Mesothelial cell of epicardium (in vitro differentiated cells): ENCODE results near the gene ZNRF4. TPM values are rescaled to one million over a fixed set of nuclear protein-coding genes. Genes with fewer than 3 reads are reported as not detected.
A peak's percentile ranks its signal among the peaks of the same experiment; 100 is the strongest.

Source experiments
- DNase-seq, 2 experiments: peaks; one replicate each; pipeline ENCODE4 v3.0.0; 2021; ENCODE audit warnings: low spot score in 2 of 2; ENCODE audit not compliant: unreplicated experiment in 2 of 2
- H3K27ac Mint-ChIP-seq: 2 replicates; pipeline ENCODE4 v1.8.0; 2021; ENCODE audit warnings: mixed read lengths
- H3K27me3 Mint-ChIP-seq: 2 replicates; pipeline ENCODE4 v1.8.0; 2021; ENCODE audit warnings: low read depth, mixed read lengths
- H3K36me3 Mint-ChIP-seq: 2 replicates; pipeline ENCODE4 v1.8.0; 2021; ENCODE audit warnings: mixed read lengths
- H3K4me1 Mint-ChIP-seq: 2 replicates; pipeline ENCODE4 v1.8.0; 2021; ENCODE audit warnings: mixed read lengths
- H3K4me3 Mint-ChIP-seq: 2 replicates; pipeline ENCODE4 v1.8.0; 2021; ENCODE audit warnings: mild to moderate bottlenecking, moderate library complexity, mixed read lengths
- H3K9me3 Mint-ChIP-seq: 2 replicates; pipeline ENCODE4 v1.8.0; 2021; ENCODE audit warnings: mixed read lengths
- total RNA-seq: library from RNA; stranded (reverse); gene quantifications from 3 replicates; pipeline ENCODE4 v1.2.1, GENCODE V29; 2021
- TF ChIP-seq, protein P1 (sequence below): fragments of 200-600 bp; sonication (generic); IDR thresholded peaks from one replicate; pipeline ENCODE4 v1.5.0; 2021; ENCODE audit warnings: antibody characterized with exemption; ENCODE audit not compliant: unreplicated experiment

Gene ZNRF4
- total RNA-seq, 1 donor from 2014 or later: not detected

DNA sequence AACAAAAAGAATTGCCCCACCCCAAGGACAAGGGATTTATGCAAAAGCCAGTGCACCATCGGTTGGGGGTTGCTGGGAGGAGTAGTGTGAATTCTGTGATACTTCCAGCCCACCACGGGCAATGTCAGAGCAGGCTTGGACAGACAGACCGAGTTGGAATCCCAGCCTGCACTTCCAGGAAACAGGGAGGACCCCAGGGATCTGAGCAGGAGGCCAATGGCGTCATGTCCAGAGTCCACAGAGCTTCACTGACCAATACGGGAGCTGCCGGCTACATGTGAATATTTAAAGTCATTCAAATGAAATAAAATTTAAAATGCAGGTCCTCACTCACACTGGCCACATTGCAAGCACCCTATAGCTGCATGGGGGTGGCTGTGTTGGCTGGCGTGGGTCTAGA lies 10.9 kb downstream of the ZNRF4 start:
- DNase-seq: no peak
- Mint-ChIP-seq H3K27ac (no peak overlapping the region), H3K27me3 (peaks cover 17% of the 10 kb centered on the region), H3K4me3 (no peak overlapping the region), H3K9me3 (peaks cover 9% of the 10 kb centered on the region), H3K4me1 (peaks cover 4% of the 10 kb centered on the region), H3K36me3 (no peaks in the 10 kb centered on the region)
- TF ChIP-seq, protein P1, sequence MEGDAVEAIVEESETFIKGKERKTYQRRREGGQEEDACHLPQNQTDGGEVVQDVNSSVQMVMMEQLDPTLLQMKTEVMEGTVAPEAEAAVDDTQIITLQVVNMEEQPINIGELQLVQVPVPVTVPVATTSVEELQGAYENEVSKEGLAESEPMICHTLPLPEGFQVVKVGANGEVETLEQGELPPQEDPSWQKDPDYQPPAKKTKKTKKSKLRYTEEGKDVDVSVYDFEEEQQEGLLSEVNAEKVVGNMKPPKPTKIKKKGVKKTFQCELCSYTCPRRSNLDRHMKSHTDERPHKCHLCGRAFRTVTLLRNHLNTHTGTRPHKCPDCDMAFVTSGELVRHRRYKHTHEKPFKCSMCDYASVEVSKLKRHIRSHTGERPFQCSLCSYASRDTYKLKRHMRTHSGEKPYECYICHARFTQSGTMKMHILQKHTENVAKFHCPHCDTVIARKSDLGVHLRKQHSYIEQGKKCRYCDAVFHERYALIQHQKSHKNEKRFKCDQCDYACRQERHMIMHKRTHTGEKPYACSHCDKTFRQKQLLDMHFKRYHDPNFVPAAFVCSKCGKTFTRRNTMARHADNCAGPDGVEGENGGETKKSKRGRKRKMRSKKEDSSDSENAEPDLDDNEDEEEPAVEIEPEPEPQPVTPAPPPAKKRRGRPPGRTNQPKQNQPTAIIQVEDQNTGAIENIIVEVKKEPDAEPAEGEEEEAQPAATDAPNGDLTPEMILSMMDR: no peak

DNA sequence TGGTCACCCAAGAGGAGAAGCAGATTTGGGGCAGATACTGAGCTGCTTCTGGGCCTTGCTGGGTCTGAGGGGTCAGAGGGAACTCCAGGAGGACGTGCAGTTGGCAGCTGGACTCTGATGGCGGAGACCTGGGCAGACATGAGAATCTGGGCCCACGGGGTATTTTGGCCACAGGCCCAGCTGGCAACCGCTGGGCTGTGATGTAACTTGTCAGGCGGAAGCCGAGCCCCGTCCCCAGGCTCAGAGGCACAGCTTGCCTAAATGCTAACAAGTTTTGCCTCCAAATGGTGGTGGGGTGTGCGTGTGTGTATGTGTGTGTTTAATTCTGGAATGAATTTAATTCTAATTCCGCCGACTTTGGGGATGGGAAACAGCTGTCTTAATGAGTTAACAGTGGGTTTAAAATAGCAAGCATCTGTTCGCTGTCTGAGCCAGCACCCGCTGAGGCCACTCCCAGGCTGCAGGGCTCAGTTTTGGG lies 11.6 kb downstream of the ZNRF4 start:
- peaks cover 4% of the 10 kb centered on the region for H3K4me1 Mint-ChIP-seq
- peaks cover 9% of the 10 kb centered on the region for H3K9me3 Mint-ChIP-seq
- TF ChIP-seq, protein P1: no peak
- H3K4me3 Mint-ChIP-seq: no peak overlapping the region
- peaks cover 17% of the 10 kb centered on the region for H3K27me3 Mint-ChIP-seq
- no peaks in the 10 kb centered on the region for H3K36me3 Mint-ChIP-seq
- no peak for DNase-seq
- no peak overlapping the region for H3K27ac Mint-ChIP-seq

DNA sequence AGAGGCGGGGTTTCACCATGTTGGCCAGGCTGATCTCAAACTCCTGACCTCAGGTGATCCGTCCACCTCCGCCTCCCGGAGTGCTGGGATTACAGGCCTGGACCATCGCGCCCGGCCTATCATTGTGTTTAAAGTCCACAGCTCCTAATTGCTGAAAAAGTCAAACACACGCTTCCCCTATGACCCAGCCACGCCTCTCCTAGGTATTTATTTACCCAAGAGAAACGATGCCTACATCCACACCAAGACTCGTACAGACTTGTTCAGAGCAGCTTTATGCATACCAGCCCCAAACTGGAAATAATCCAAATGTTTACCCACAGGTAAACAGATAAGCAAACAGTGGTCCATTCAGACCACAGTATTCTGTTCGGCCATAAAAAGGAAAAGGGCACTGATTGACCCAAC lies 15.1 kb downstream of the ZNRF4 start:
- TF ChIP-seq, protein P1: no peak
- Mint-ChIP-seq H3K27ac (no peak overlapping the region), H3K4me3 (no peak overlapping the region), H3K4me1 (peaks cover 9% of the 10 kb centered on the region), H3K27me3 (peaks cover 12% of the 10 kb centered on the region), H3K9me3 (no peaks in the 10 kb centered on the region), H3K36me3 (no peaks in the 10 kb centered on the region)
- DNase-seq: no peak

DNA sequence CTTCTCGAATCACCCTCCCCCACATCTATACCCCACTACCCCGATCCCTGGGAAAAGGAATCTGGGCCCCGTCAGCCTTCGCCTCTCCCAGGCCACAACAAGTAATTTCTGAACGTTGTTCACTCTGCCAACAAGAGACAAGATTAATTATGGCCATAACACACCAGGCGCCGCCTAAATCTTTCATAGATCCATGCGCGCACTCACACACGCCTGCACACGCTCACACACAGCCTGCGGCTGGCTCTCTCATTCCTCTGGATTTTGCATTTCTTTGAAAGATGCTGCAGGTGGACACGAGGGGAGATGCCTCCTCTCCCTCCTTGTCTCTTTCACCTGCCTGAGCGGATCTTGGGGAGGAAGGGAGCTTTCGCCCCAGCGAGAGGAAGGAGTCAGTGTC lies 17.1 kb downstream of the ZNRF4 start:
- Mint-ChIP-seq H3K4me3 (no peak overlapping the region), H3K27me3 (peaks cover 20% of the 10 kb centered on the region), H3K36me3 (no peaks in the 10 kb centered on the region), H3K9me3 (no peaks in the 10 kb centered on the region), H3K4me1 (peaks cover 9% of the 10 kb centered on the region), H3K27ac (peak overlapping the region; percentile 68)
- no peak for DNase-seq
- TF ChIP-seq, protein P1: no peak

DNA sequence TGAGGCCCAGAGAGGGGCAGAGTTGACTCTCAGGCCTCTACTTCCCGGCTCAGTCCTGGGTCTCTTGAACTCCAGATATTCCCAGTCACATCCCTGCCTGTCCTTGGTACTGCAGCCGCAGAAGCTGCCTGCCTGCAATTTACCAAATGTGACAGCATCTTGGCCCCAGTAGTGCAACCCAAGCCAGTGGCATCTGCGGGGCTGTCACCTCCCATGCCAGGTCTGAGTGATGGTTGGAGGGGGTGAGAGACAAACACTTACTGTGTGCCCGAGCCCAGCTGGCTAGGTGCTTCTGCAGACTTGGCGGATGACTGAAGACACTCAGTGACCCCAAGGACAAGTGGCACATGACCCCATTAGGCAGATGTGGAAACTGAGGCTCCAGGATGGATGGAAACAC lies 18.4 kb downstream of the ZNRF4 start:
- TF ChIP-seq, protein P1: no peak
- H3K4me1 Mint-ChIP-seq: peaks cover 15% of the 10 kb centered on the region
- no peaks in the 10 kb centered on the region for H3K9me3 Mint-ChIP-seq
- no peak for DNase-seq
- H3K27me3 Mint-ChIP-seq: peaks cover 31% of the 10 kb centered on the region
- no peaks in the 10 kb centered on the region for H3K36me3 Mint-ChIP-seq
- no peak overlapping the region for H3K4me3 Mint-ChIP-seq
- no peak overlapping the region for H3K27ac Mint-ChIP-seq
